Choroid plexus epithelial cell (primary cell): ENCODE data around the gene UBE2I.

Source experiments
- DNase-seq: peaks from one replicate; pipeline ENCODE4 v3.0.0-alpha.2; 2010; ENCODE audit warnings: low read depth
- H3K4me3 ChIP-seq: 2 replicates; pipeline ENCODE4 v1.5.1; 2011; ENCODE audit warnings: low read depth, mild to moderate bottlenecking, control low read depth, low read length, moderate library complexity
- TF ChIP-seq, protein P1 (sequence below): conservative IDR thresholded peaks from 2 replicates; pipeline ENCODE4 v1.5.1; 2011; ENCODE audit warnings: low read depth, mild to moderate bottlenecking, control low read depth, inconsistent platforms, low read length, moderate library complexity

The UBE2I gene

DNA sequence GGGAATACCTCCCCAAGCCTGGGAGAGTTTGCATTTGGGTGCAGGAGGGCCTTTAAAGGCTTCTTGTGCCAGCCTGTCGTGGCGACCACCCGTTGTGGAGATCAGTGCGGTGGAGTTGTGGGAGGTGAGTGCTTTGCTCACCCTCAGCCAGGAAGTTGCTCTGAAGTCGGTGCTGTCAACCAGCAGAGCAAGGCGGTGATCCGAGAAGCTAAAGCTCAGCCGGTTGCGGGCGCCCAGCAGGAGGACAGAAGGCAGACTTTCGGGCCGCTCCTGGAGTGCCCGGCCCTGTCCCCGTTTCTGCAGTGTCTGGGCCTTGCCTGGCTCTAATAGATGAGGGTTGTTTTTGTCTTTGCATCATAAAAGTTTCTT, 1.4 kb downstream of the UBE2I start:
- peak; percentile 44 for DNase-seq
- H3K4me3 ChIP-seq: peak overlapping the region; percentile 74
- TF ChIP-seq, protein P1, sequence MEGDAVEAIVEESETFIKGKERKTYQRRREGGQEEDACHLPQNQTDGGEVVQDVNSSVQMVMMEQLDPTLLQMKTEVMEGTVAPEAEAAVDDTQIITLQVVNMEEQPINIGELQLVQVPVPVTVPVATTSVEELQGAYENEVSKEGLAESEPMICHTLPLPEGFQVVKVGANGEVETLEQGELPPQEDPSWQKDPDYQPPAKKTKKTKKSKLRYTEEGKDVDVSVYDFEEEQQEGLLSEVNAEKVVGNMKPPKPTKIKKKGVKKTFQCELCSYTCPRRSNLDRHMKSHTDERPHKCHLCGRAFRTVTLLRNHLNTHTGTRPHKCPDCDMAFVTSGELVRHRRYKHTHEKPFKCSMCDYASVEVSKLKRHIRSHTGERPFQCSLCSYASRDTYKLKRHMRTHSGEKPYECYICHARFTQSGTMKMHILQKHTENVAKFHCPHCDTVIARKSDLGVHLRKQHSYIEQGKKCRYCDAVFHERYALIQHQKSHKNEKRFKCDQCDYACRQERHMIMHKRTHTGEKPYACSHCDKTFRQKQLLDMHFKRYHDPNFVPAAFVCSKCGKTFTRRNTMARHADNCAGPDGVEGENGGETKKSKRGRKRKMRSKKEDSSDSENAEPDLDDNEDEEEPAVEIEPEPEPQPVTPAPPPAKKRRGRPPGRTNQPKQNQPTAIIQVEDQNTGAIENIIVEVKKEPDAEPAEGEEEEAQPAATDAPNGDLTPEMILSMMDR: no peak

DNA sequence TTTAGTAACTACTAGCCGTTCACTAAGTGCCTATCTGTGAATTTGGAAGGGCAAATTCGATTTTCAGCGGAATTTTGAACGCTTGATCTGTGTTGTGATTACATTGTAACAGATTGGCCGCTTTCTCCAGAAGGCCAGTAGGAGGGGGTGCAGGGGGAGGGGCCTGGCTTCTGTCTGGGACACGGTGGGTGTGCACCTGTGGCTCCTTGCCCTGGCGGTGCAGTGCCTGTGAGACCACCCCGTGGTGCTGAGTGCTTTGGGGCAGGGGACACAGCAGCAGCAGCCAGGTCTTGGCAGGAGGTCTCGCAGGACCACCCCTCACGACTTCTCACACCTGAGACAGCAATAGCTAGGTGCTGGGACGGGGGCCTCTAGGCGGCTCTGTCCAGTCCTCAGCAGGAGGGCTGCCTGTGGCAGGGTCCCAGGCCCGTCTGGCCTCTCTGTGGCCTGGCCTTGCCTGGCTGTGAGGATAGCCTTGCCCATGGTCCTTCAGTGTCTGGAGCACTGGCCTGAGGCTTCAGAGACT, 1.8 kb downstream of the UBE2I start:
- peak overlapping the region; percentile 74 for H3K4me3 ChIP-seq
- no peak for DNase-seq
- TF ChIP-seq, protein P1: peak; percentile 8

DNA sequence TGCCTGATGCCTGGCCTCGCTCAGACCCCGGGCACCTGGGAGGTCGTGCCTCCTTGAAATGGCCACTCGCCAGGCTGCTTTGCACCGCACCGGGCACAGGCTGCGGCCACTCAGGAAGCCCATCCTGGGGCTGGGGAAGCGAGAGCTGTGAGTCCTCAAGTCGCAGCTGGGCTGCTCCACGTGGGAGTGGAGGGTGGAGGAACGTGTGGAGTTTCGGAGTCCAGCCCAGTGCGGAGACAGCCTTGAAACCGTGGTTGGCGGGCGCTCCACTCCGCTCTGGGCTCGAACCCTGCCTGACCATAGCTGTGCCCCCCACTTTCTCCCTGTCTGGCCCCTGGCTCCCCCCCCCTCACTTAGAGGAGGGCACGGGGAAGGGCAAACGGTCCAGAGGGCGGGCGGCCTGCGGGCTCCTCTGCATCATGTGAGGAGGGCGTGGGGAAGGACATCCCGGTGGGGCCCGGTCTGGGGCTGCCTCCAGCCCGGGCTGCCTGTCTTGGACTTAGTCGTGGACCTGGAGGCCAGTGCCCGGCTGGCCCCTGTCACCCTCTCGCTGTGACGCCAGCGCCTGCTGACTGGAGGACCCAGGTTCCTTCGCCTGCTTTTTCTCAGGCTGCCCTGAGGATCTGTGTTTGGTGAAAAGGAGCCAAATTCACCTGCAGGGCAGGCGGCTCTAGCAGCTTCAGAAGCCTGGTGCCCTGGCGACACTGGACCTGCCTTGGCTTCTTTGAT, 2.5 kb downstream of the UBE2I start:
- TF ChIP-seq, protein P1: no peak
- H3K4me3 ChIP-seq: peak overlapping the region; percentile 74
- DNase-seq: peak; percentile 34

DNA sequence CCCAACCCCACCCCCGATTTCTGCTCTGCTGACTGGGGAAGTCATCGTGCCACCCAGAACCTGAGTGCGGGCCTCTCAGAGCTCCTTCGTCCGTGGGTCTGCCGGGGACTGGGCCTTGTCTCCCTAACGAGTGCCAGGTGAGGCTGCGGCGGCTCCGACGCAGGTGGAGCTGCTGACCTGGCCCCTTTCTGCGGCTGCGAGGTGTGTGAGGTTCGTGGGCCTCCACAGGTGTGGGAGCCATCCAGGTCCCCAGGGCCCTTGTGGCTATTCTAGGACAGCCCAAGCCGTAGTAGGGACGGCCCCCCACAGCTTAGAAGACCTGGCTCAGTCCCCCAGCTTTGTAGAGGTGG, 3.0 kb downstream of the UBE2I start:
- H3K4me3 ChIP-seq: no peak overlapping the region
- TF ChIP-seq, protein P1: no peak
- DNase-seq: no peak

DNA sequence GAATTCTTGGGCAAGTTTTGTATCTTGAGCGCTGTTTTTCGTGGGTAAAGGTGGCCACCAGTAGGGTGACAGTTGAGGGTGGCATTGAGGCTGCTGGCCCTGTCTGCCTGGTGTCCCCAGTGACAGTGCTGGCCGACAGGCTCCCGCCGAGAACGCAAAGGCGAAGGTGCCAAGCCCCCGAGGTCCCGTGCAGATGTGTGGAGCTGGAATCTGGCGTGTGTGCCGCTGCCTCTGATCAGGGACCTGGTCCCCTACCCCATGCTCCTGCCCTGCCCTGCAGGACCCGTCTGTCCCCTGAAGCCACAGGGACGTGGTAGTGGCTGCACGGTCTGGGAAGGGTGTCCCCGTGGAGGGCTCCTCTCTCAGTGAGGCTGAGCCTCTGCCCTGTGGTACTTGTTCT, 3.5 kb downstream of the UBE2I start:
- TF ChIP-seq, protein P1: no peak
- DNase-seq: no peak
- H3K4me3 ChIP-seq: no peak overlapping the region

DNA sequence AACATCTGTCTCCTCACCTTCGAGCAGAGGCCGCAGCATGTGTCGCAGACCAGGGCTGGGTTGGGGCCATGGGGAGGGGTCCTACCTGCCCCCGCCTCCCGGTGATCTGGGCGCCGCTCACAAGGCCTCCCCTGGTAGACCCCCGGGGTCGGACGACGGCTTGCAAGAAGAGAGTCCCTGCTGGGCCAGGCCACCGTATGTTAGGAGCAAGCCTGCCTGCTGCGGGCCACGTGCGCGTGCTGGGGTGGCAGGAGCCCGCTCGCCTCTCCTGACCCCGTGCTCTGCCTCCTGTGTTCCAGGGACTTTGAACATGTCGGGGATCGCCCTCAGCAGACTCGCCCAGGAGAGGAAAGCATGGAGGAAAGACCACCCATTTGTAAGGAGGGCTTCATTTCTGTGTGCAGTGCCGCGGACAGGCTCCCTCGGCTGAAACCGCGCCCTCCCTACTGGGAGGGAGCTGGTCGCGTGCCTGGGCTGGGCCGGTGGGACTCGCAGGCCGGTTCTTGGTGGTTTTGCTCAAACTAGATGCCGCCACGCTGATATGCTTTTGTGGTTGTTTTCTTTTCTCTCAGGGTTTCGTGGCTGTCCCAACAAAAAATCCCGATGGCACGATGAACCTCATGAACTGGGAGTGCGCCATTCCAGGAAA, 4.4 kb downstream of the UBE2I start:
- TF ChIP-seq, protein P1: no peak
- no peak for DNase-seq
- H3K4me3 ChIP-seq: no peak overlapping the region
